A549 (cell line): ENCODE data around the gene PTPRD. TPM values are rescaled to one million over a fixed set of nuclear protein-coding genes. Genes with fewer than 3 reads are reported as not detected.

ENCODE experiments used
- ATAC-seq, 2 experiments: fragments of 200-7000 bp in 1 of 2; fragments of >200 bp in 1 of 2; cut with Nextera tagmentation in 1 of 2; cut with Tn5 transposase in 1 of 2; 3 replicates each; pipeline versions ENCODE4 v1.8.0 to v1.9.1; 2018 to 2020; ENCODE audit warnings: mild to moderate bottlenecking in 1 of 2, moderate library complexity in 1 of 2
- CTCF ChIA-PET: fragments of 300-600 bp; sonication (Branson Sonifier 250); formaldehyde crosslinking; extraction: SDS; loops from one replicate; lab custom pipeline; 2021; ENCODE audit warnings: antibody characterized with exemption, inconsistent platforms; lab: Yijun Ruan, JAX
- POLR2A ChIA-PET: fragments of 350-600 bp; formaldehyde crosslinking; extraction: SDS; loops from one replicate; lab custom pipeline; 2021; ENCODE audit warnings: antibody characterized with exemption, inconsistent platforms; lab: Yijun Ruan, JAX
- DNase-seq, 2 experiments: peaks; one replicate each; pipeline versions ENCODE4 v3.0.0 to v3.0.0-alpha.2; 2011 to 2016; ENCODE audit warnings: low read depth in 1 of 2, low spot score in 1 of 2
- FAIRE-seq: peaks from 2 replicates; lab custom pipeline; 2011; peaks lifted over from hg19 to GRCh38; lab: Jason Lieb, UNC
- H3K27ac ChIP-seq, 2 experiments: fragments of >200 bp; sonication (Bioruptor Twin); formaldehyde crosslinking; 3 replicates each; pipeline ENCODE4 v1.5.1; 2016 to 2017
- H3K4me1 ChIP-seq: fragments of >200 bp; sonication (Bioruptor Twin); formaldehyde crosslinking; 3 replicates; pipeline ENCODE4 v1.6.1; 2016
- H3K4me2 ChIP-seq: fragments of >200 bp; sonication (Bioruptor Twin); formaldehyde crosslinking; 3 replicates; pipeline ENCODE4 v1.6.1; 2016
- H3K4me3 ChIP-seq: fragments of >200 bp; sonication (Bioruptor Twin); formaldehyde crosslinking; 3 replicates; pipeline ENCODE4 v1.5.1; 2016
- H3K9me3 ChIP-seq: fragments of >200 bp; sonication (Bioruptor Twin); formaldehyde crosslinking; 3 replicates; pipeline ENCODE4 v1.6.1; 2016
- CBX2 ChIP-seq: fragments of 200-600 bp; sonication (generic); IDR thresholded peaks from 2 replicates; pipeline ENCODE4 v1.6.1; 2016; ENCODE audit warnings: low read depth, mild to moderate bottlenecking, borderline replicate concordance
- CEBPB ChIP-seq, 2 experiments: fragments of >200 bp in 1 of 2; sonication (Bioruptor Twin) in 1 of 2; formaldehyde crosslinking in 1 of 2; IDR thresholded peaks; 2 replicates each; pipeline ENCODE4 v1.6.1; 2012 to 2016
- EHF ChIP-seq: fragments of 250-450 bp; sonication (Bioruptor Pico); IDR thresholded peaks from 2 replicates; pipeline ENCODE4 v1.5.0; 2020; ENCODE audit warnings: mild to moderate bottlenecking
- FOSB ChIP-seq: fragments of 250-450 bp; sonication (Bioruptor Pico); IDR thresholded peaks from 2 replicates; pipeline ENCODE4 v1.5.0; 2020; ENCODE audit warnings: mild to moderate bottlenecking, moderate library complexity
- FOSL2 ChIP-seq, 2 experiments: fragments of 450-650 bp in 1 of 2; fragments of >200 bp in 1 of 2; sonication (Bioruptor Twin) in 1 of 2; formaldehyde crosslinking; IDR thresholded peaks; 2 replicates each; pipeline versions ENCODE4 v1.5.0 to v1.6.1; 2016 to 2020; ENCODE audit warnings: mild to moderate bottlenecking in 1 of 2, moderate library complexity in 1 of 2
- GATA3 ChIP-seq: IDR thresholded peaks from 2 replicates; pipeline ENCODE4 v1.6.1; 2012; ENCODE audit warnings: borderline replicate concordance
- HDAC2 ChIP-seq: fragments of 200-600 bp; sonication (generic); IDR thresholded peaks from 2 replicates; pipeline ENCODE4 v1.6.1; 2016
- HMGXB4 ChIP-seq: fragments of 250-450 bp; sonication (Bioruptor Pico); IDR thresholded peaks from 2 replicates; pipeline ENCODE4 v1.5.0; 2021; ENCODE audit warnings: mild to moderate bottlenecking, moderate library complexity, borderline replicate concordance
- HOXA7 ChIP-seq: fragments of 250-450 bp; sonication (Bioruptor Pico); IDR thresholded peaks from 2 replicates; pipeline ENCODE4 v1.5.0; 2020; ENCODE audit warnings: mild to moderate bottlenecking, moderate library complexity
- JUN ChIP-seq, 2 experiments: fragments of >200 bp; sonication (Bioruptor Twin); formaldehyde crosslinking; IDR thresholded peaks; 2 replicates in 1 of 2; 3 replicates in 1 of 2; pipeline ENCODE4 v1.6.1; 2016 to 2017
- KDM1A ChIP-seq: fragments of 200-600 bp; sonication (generic); IDR thresholded peaks from 2 replicates; pipeline ENCODE4 v1.6.1; 2016; ENCODE audit warnings: low read depth, mild to moderate bottlenecking
- MAFK ChIP-seq: fragments of 450-650 bp; IDR thresholded peaks from 2 replicates; pipeline ENCODE4 v1.6.1; 2014; ENCODE audit not compliant: partially characterized antibody
- MAZ ChIP-seq: fragments of 150-350 bp; IDR thresholded peaks from 2 replicates; pipeline ENCODE4 v1.6.1; 2014; ENCODE audit warnings: antibody characterized with exemption, low read depth, low read length, borderline replicate concordance
- NFE2L2 ChIP-seq: fragments of 150-350 bp; conservative IDR thresholded peaks from 2 replicates; pipeline ENCODE4 v1.6.1; 2014; ENCODE audit warnings: low read length
- RAD21 ChIP-seq, 2 experiments: fragments of >200 bp in 1 of 2; sonication (Bioruptor Twin) in 1 of 2; formaldehyde crosslinking in 1 of 2; IDR thresholded peaks in 1 of 2; conservative IDR thresholded peaks in 1 of 2; 2 replicates in 1 of 2; 3 replicates in 1 of 2; pipeline ENCODE4 v1.6.1; 2012 to 2018; ENCODE audit warnings: inconsistent platforms in 1 of 2
- REST ChIP-seq: fragments of 200-600 bp; sonication (generic); IDR thresholded peaks from 2 replicates; pipeline ENCODE4 v1.6.1; 2016; ENCODE audit warnings: antibody characterized with exemption, mild to moderate bottlenecking, moderate library complexity
- TFCP2L1 ChIP-seq: fragments of 250-450 bp; sonication (Bioruptor Pico); IDR thresholded peaks from 2 replicates; pipeline ENCODE4 v1.5.0; 2021; ENCODE audit warnings: mild to moderate bottlenecking
- TP53 ChIP-seq: fragments of 250-450 bp; sonication (Bioruptor Pico); IDR thresholded peaks from 2 replicates; pipeline ENCODE4 v1.5.0; 2021; ENCODE audit warnings: mild to moderate bottlenecking, moderate library complexity
- ZSCAN20 ChIP-seq: fragments of 250-450 bp; sonication (Bioruptor Pico); IDR thresholded peaks from 2 replicates; pipeline ENCODE4 v1.8.0; 2022; ENCODE audit warnings: mild to moderate bottlenecking, moderate library complexity
- WGBS: methylation state at CpG from one replicate; pipeline ENCODE4 v1.1.6; 2017; ENCODE audit errors: missing lambda C conversion rate; 5-methylcytosine and 5-hydroxymethylcytosine counted together
- polyA plus RNA-seq, 4 experiments: library from polyadenylated mRNA; depleted of rRNA in 3 of 4; stranded (reverse); fragments of >200 nt; fragmentation: RNase III in 1 of 4; extraction: RNeasy Plus Mini Kit Qiagen cat#74134 plus additional on column Dnase treatment in 1 of 4; gene quantifications; 2 replicates in 3 of 4; 3 replicates in 1 of 4; pipeline ENCODE4 v1.2.3, GENCODE V29; 2011 to 2017

The PTPRD gene
- polyA plus RNA-seq, 2 of the 4 experiments (the other 2 are of a cell fraction): 0.39 to 1.3 TPM

- Histone ChIP-seq H3K4me2 (no peak overlapping the region), H3K4me3 (no peak overlapping the region), H3K4me1 (no peaks in the 10 kb centered on the region), H3K9me3 (no peaks in the 10 kb centered on the region), H3K27ac (no peak overlapping the region)
- POLR2A ChIA-PET: no interaction called here
- DNase-seq (no peak), ATAC-seq (no peak), FAIRE-seq (no peak)
- CTCF ChIA-PET: no interaction called here
- TF ChIP-seq MAZ (no peak), HMGXB4 (no peak), TP53 (CRISPR knock-in tag) (no peak), NFE2L2 (no peak), GATA3 (no peak), HOXA7 (CRISPR knock-in tag) (no peak), ZSCAN20 (CRISPR knock-in tag) (no peak), CBX2 (no peak), MAFK (no peak), EHF (CRISPR knock-in tag) (no peak), CEBPB (IDR thresholded peaks at IDR 0.05) (no peak), RAD21 (conservative IDR thresholded peaks at IDR 0.05 in 1 of 2, IDR thresholded peaks at IDR 0.05 in 1 of 2) (no peak), FOSB (CRISPR knock-in tag) (no peak)
Measured at GRCh38 chr9:8437876-8438275, 2174.9 kb downstream of the PTPRD start.

- Histone ChIP-seq H3K4me2 (no peak overlapping the region), H3K4me1 (no peaks in the 10 kb centered on the region), H3K27ac (no peak overlapping the region), H3K9me3 (no peaks in the 10 kb centered on the region), H3K4me3 (no peak overlapping the region)
- DNase-seq (no peak), FAIRE-seq (no peak), ATAC-seq (no peak)
- ChIA-PET CTCF (no interaction called here), POLR2A (no interaction called here)
- TF ChIP-seq HDAC2 (no peak), GATA3 (no peak), HOXA7 (CRISPR knock-in tag) (no peak), JUN (IDR thresholded peaks at IDR 0.05) (no peak), FOSL2 (IDR thresholded peaks at IDR 0.05) (no peak), FOSL2 (CRISPR knock-in tag; IDR thresholded peaks at IDR 0.05) (no peak), REST (no peak), HMGXB4 (no peak), EHF (CRISPR knock-in tag) (no peak), TFCP2L1 (no peak), CEBPB (IDR thresholded peaks at IDR 0.05) (no peak), KDM1A (no peak)
- 26% methylated on average over 4 of the region's 4 CpGs for WGBS
Measured at GRCh38 chr9:8437259-8437658, 2175.5 kb downstream of the PTPRD start.
